Germinal center (tissue), 1 donor: ENCODE data around the gene ATL3.
"Not testable (repeated sequence)": the region's sequence is repeated elsewhere in the genome, so short reads cannot be mapped to it uniquely, and the experiment has no call there.

ENCODE experiments used
- DNase-seq: peaks from one replicate; pipeline ENCODE4 v3.0.0; 2012; ENCODE audit warnings: mixed read lengths, low spot score

ATL3 gene

GRCh38 chr11:63586451-63587166 lies 84.6 kb downstream of the ATL3 start:
- DNase-seq = no peak

- DNase-seq = no peak
Measured at GRCh38 chr11:63583357-63583677, 87.9 kb downstream of the ATL3 start.

GRCh38 chr11:63581224-63581623 lies 90.0 kb downstream of the ATL3 start:
- DNase-seq = not testable (repeated sequence)

- not testable (repeated sequence) for DNase-seq
Measured at GRCh38 chr11:63578882-63579281, 92.3 kb downstream of the ATL3 start.

- no peak for DNase-seq
Measured at GRCh38 chr11:63574856-63575602, 96.1 kb downstream of the ATL3 start.
